HG03097 (cell line): Measurements from ENCODE around the gene PHETA1.

Source experiments
- ATAC-seq: cut with Tn5 transposase; IDR thresholded peaks from one replicate; pipeline ENCODE4 v1.9.1; 2021; ENCODE audit not compliant: unreplicated experiment, low FRiP score

The PHETA1 gene

GRCh38 chr12:111330800-111331752 is 37.8 kb downstream of the PHETA1 start:
- no peak for ATAC-seq

- no peak for ATAC-seq
These were observed 40.8 kb downstream of the PHETA1 start for GRCh38 chr12:111328138-111328537.

GRCh38 chr12:111327474-111327873 is 41.4 kb downstream of the PHETA1 start:
- ATAC-seq = no peak

GRCh38 chr12:111322336-111323250 is 46.3 kb downstream of the PHETA1 start:
- no peak for ATAC-seq

- ATAC-seq = no peak
These were observed 47.6 kb downstream of the PHETA1 start for GRCh38 chr12:111321317-111321716.

GRCh38 chr12:111320258-111321050 is 48.4 kb downstream of the PHETA1 start:
- ATAC-seq = no peak

GRCh38 chr12:111319600-111320257 is 49.2 kb downstream of the PHETA1 start:
- no peak for ATAC-seq

- no peak for ATAC-seq
These were observed 50.4 kb downstream of the PHETA1 start for GRCh38 chr12:111318450-111318849.

GRCh38 chr12:111316671-111317070 is 52.2 kb downstream of the PHETA1 start:
- ATAC-seq = no peak

GRCh38 chr12:111314953-111315539 is 53.8 kb downstream of the PHETA1 start:
- no peak for ATAC-seq

GRCh38 chr12:111313833-111314259 is 55.0 kb downstream of the PHETA1 start:
- no peak for ATAC-seq

- ATAC-seq = no peak
These were observed 56.2 kb downstream of the PHETA1 start for GRCh38 chr12:111312708-111313107.

- ATAC-seq = no peak
These were observed 56.9 kb downstream of the PHETA1 start for GRCh38 chr12:111312016-111312415.

GRCh38 chr12:111311011-111311410 is 57.9 kb downstream of the PHETA1 start:
- no peak for ATAC-seq
